GM12801 (cell line): ENCODE data around the gene DENND6A.

ENCODE experiments used
- TF ChIP-seq, protein P1 (sequence below): IDR thresholded peaks from one replicate; pipeline ENCODE4 v1.5.1; 2011; ENCODE audit warnings: control low read depth; ENCODE audit not compliant: insufficient read length; ENCODE audit errors: extremely low read depth

DENND6A gene

DNA sequence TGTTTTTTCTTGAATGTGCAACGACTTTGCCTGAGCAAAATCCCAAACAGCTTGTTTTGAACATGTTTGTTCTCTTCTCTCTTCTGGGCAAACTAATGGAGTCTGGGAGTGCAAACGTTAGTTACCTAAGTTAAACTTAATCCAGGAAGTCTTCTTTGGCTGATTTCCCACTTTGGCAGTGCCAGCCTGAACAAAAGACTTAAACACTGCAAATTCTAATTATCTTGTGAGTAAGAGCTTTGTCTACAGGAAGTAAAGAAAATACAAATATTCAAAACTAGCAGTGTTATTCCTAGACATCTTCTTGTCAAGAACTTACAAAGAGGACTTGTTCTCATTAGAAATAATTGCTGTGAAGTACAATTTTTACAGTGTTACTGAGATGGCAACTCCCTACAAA, 16.7 kb upstream of the DENND6A start:
- TF ChIP-seq, protein P1, sequence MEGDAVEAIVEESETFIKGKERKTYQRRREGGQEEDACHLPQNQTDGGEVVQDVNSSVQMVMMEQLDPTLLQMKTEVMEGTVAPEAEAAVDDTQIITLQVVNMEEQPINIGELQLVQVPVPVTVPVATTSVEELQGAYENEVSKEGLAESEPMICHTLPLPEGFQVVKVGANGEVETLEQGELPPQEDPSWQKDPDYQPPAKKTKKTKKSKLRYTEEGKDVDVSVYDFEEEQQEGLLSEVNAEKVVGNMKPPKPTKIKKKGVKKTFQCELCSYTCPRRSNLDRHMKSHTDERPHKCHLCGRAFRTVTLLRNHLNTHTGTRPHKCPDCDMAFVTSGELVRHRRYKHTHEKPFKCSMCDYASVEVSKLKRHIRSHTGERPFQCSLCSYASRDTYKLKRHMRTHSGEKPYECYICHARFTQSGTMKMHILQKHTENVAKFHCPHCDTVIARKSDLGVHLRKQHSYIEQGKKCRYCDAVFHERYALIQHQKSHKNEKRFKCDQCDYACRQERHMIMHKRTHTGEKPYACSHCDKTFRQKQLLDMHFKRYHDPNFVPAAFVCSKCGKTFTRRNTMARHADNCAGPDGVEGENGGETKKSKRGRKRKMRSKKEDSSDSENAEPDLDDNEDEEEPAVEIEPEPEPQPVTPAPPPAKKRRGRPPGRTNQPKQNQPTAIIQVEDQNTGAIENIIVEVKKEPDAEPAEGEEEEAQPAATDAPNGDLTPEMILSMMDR: no peak

DNA sequence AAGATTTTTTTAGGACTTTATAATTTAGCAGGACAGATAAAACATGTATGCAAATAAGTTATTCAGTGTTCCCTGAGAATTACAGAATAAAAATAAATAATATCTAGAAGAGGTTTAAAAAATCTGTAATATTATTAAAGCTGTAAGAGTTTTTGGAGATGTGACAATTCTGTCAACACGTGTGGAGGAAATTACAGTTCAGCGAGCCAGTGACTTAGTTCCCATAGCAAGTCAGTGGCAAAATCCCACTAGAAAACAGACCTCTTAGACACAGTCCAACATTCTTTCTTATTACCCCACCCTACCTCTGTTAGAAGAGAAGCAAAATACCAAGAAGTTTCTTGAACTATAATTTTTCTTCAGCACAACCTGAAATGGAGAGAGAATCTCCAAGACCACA, 16.2 kb upstream of the DENND6A start:
- TF ChIP-seq, protein P1: no peak

DNA sequence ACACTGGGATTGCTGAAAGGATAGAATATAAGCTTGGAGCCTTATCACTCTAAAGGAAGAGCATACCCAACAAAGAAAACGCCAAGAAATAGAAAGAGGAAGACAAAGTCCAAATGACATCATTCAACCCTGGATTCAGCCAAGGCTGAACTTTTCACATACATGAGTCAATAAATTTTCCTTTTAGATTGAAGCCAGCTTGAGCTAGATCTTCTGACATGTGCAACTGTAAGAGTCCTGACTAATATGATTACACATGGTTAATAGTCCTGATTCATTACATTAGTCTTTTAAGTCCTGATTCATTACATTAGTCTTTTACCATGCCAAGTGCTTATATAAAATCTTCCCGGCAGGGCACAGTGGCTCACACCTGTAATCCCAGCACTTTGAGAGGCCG, 13.6 kb upstream of the DENND6A start:
- TF ChIP-seq, protein P1: no peak

DNA sequence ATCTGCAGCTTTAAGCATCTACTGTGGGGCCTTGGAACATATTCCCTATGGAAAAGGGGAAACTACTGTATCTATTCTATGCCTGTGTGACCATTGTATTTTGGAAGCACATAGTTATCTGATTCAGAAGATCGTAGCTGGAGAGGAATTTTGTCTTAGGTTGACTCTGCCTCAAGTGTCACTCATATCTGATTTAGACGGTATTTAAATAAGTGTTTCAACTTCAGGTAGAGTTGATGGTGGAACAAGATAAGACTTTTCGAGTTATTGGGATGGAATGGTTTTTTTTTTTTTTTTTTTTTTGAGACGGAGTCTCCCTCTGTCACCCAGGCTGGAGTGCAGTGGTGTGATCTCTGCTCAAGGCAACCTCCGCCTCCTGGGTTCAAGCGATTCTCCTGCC, 8.9 kb upstream of the DENND6A start:
- TF ChIP-seq, protein P1: no peak

- TF ChIP-seq, protein P1: no peak
Measured at GRCh38 chr3:57700737-57701136, 7.9 kb upstream of the DENND6A start.

DNA sequence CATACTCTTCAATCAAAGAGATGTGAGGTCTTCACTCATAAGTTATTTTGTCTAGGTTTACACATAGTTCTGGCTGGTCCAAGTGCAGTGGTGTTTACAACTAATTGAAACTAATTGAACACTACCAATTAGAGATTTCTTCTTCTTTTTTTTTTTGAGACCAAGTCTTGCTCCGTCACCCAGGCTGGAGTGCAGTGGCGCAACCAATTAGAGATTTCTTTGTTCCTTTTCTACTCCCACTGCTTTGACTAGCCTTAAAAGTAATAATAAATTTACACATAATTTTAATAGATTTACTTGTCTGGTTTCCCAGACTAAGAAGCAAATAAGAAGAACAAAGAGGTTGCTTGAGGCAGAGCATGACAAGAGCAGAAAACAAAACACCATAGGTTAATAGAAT, 6.7 kb upstream of the DENND6A start:
- TF ChIP-seq, protein P1: no peak

DNA sequence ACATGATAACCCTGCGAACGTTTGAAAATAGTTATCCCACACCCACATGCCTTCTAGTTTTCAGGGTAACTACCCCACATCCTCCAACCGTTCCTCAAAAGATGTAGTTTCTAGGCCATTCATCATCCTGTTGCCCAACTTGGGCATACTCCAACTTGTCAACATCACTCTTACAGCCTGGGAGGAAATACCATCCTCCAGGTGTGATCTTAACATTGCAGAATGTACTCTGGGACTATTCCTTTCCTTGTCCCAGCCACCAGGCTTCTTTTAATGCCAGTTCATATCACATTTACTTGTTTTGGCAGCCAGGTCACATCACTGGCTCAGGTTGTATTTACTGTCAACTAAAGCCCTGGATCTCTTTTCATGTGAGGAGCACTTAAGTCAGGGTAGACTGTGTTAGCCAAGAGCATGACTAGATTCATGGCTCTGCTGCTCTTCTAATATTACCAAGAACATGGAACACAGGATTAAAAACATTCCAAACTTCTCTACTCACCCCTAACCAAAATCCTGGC, 4.0 kb upstream of the DENND6A start:
- TF ChIP-seq, protein P1: no peak

GRCh38 chr3:57694146-57694545, 1.3 kb upstream of the DENND6A start:
- TF ChIP-seq, protein P1: no peak
